Spleen (tissue), 11 donors: ENCODE results near the gene RIMS4. TPM values are rescaled to one million over a fixed set of nuclear protein-coding genes. Genes with fewer than 3 reads are reported as not detected.

Experiments
- DNase-seq: peaks from one replicate; pipeline ENCODE4 v3.0.0-alpha.2; 2020
- H3K27ac ChIP-seq, 8 donors: fragments of 200-600 bp; sonication (generic) in 7 of 8; 1 replicate in 4 of 8; 2 replicates in 4 of 8; pipeline versions ENCODE4 v1.5.0 to v1.8.0; 2016 to 2021; ENCODE audit warnings: inconsistent platforms in 4 of 8, mild to moderate bottlenecking in 4 of 8, moderate library complexity in 1 of 8
- H3K27me3 ChIP-seq, 7 donors: fragments of 200-600 bp; sonication (generic) in 6 of 7; replicated peaks in 1 of 7; 1 replicate in 4 of 7; 2 replicates in 3 of 7; pipeline versions ENCODE4 v1.5.0 to v1.8.0; 2016 to 2021; ENCODE audit warnings: inconsistent platforms in 3 of 7, mild to moderate bottlenecking in 1 of 7
- H3K36me3 ChIP-seq, 6 donors: fragments of 200-600 bp; sonication (generic) in 5 of 6; 1 replicate in 4 of 6; 2 replicates in 2 of 6; pipeline versions ENCODE4 v1.5.0 to v1.8.0; 2016 to 2021; ENCODE audit warnings: inconsistent platforms in 2 of 6
- H3K4me1 ChIP-seq, 6 donors: fragments of 200-600 bp; sonication (generic) in 5 of 6; 1 replicate in 3 of 6; 2 replicates in 3 of 6; pipeline versions ENCODE4 v1.5.0 to v1.8.0; 2016 to 2021; ENCODE audit warnings: inconsistent platforms in 3 of 6
- H3K4me3 ChIP-seq, 8 donors: fragments of 200-600 bp; sonication (generic) in 7 of 8; 1 replicate in 4 of 8; 2 replicates in 4 of 8; pipeline versions ENCODE4 v1.5.0 to v1.8.0; 2016 to 2021; ENCODE audit warnings: inconsistent platforms in 4 of 8, mild to moderate bottlenecking in 4 of 8, moderate library complexity in 2 of 8
- H3K9me3 ChIP-seq, 8 donors: fragments of 200-600 bp; sonication (generic) in 7 of 8; 1 replicate in 4 of 8; 2 replicates in 4 of 8; pipeline versions ENCODE4 v1.5.0 to v1.8.0; 2016 to 2021; ENCODE audit warnings: inconsistent platforms in 4 of 8
- POLR2A ChIP-seq, 3 donors: fragments of 450-650 bp; IDR thresholded peaks; one replicate each; pipeline ENCODE4 v1.5.1; 2017; ENCODE audit warnings: antibody characterized with exemption in 3 of 3, mild to moderate bottlenecking in 1 of 3
- POLR2AphosphoS5 ChIP-seq, 3 donors: sonication (generic); formaldehyde crosslinking; IDR thresholded peaks; one replicate each; pipeline ENCODE4 v1.5.1; 2017; ENCODE audit warnings: antibody characterized with exemption in 3 of 3
- WGBS, 5 donors: extraction: QIAGEN DNeasy Blood & Tissue Kit in 3 of 5; methylation state at CpG; one replicate each; pipeline versions ENCODE4 v1.1.5 to v1.1.7; 2013 to 2018; 5-methylcytosine and 5-hydroxymethylcytosine counted together
- intact Hi-C: fragments of 100-400 bp; cut with DNase I; formaldehyde crosslinking; loops from one replicate; pipeline ENCODE4 v1.15.0; 2023; ENCODE audit warnings: low total_unique reads
- polyA plus RNA-seq, 3 donors: library from polyadenylated mRNA; stranded (reverse); fragments of 200-250 nt; gene quantifications; one replicate each; pipeline ENCODE4 v1.2.1, GENCODE V29; 2013
- total RNA-seq, 7 donors: library from RNA; depleted of rRNA in 3 of 7; stranded (reverse); fragments of >200 nt in 3 of 7; fragmentation: NEBNext Ultra II Directional in 4 of 7; extraction: Animal tissue kit (Norgen Biotek cat#: 25700) in 4 of 7; gene quantifications; one replicate each; pipeline versions ENCODE4 v1.1.0 to v1.2.1, GENCODE V29; 2016 to 2021
- TF ChIP-seq, protein P1 (sequence below), 11 experiments: fragments of 200-600 bp in 7 of 11; fragments of 450-650 bp in 4 of 11; sonication (generic) in 4 of 11; IDR thresholded peaks in 8 of 11; conservative IDR thresholded peaks in 3 of 11; 1 replicate in 7 of 11; 2 replicates in 4 of 11; pipeline versions ENCODE4 v1.4.0 to v1.8.0; 2016 to 2021; ENCODE audit warnings: antibody characterized with exemption in 11 of 11, inconsistent platforms in 4 of 11, mild to moderate bottlenecking in 1 of 11
- donor health status: healthy with polysubstance abuse.
- donor health status: DM: no; HTN: no; CAD: no; lungs with moderate emphysema.
- donor health status: DM: no; HTN: no; CAD: no.
- donor health status: Bipolar disorder and iron deficiency.
- donor health status: healthy.
- donor health status: DM: no; HTN: no; CAD: no.
- donor health status: DM: yes; HTN: yes; CAD: no.

The RIMS4 gene
- total and polyA plus RNA-seq, 10 donors, result under 0.01 to 0.02 TPM; not detected in 8

DNA sequence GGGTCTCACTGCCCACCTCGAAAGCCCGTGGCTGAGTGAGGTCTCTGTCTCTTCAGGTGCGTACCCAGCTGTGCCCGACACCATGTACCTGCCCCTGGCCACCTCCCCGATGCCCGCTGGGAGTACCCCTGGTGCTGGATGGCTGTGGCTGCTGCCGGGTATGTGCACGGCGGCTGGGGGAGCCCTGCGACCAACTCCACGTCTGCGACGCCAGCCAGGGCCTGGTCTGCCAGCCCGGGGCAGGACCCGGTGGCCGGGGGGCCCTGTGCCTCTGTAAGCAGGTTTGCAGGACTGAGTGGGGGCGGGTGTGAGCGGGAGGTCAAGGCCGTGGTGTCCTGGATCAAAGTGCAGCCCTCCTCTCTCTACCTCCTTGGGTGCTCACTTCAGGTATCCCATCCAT lies 90.5 kb downstream of the RIMS4 start:
- H3K4me3 ChIP-seq, result no peak overlapping the region
- DNase-seq, result no peak
- 86 to 94% (median 91%) methylated on average over 5 to 19 of the region's 19 CpGs for WGBS, 5 donors

DNA sequence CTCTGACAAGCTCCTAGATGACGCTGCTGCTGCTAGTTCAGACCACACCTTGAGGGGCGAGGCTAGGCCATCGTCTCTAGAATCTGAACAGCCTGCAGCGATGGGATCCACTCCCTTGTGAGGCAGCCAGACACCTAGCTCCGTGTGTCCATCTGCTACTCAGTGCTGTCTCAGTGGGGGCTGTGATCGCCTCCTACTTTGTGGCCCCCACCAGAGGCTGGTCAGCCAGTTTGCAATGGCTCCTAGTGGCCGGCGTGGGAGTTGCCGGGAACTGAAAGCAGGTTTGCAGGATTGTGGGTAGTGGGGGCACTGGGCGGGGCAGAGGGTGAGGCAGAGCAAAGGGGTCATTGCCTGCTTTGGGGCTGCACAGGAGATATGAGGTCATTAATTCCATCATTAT lies 92.4 kb downstream of the RIMS4 start:
- 73 to 92% (median 86%) methylated on average over 4 to 10 of the region's 10 CpGs for WGBS, 5 donors
- no peak overlapping the region for H3K27ac ChIP-seq
- H3K36me3 ChIP-seq, result no peaks in the 10 kb centered on the region
- H3K27me3 ChIP-seq, result no peaks in the 10 kb centered on the region
- intact Hi-C loops, result no loop called here
- no peak for DNase-seq
- TF ChIP-seq, protein P1, sequence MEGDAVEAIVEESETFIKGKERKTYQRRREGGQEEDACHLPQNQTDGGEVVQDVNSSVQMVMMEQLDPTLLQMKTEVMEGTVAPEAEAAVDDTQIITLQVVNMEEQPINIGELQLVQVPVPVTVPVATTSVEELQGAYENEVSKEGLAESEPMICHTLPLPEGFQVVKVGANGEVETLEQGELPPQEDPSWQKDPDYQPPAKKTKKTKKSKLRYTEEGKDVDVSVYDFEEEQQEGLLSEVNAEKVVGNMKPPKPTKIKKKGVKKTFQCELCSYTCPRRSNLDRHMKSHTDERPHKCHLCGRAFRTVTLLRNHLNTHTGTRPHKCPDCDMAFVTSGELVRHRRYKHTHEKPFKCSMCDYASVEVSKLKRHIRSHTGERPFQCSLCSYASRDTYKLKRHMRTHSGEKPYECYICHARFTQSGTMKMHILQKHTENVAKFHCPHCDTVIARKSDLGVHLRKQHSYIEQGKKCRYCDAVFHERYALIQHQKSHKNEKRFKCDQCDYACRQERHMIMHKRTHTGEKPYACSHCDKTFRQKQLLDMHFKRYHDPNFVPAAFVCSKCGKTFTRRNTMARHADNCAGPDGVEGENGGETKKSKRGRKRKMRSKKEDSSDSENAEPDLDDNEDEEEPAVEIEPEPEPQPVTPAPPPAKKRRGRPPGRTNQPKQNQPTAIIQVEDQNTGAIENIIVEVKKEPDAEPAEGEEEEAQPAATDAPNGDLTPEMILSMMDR (IDR thresholded peaks at IDR 0.05 in 8 of 11, conservative IDR thresholded peaks at IDR 0.05 in 3 of 11), result no peak
- no peak for TF ChIP-seq POLR2A (IDR thresholded peaks at IDR 0.05)
- TF ChIP-seq POLR2AphosphoS5 (IDR thresholded peaks at IDR 0.05), result no peak
- H3K4me1 ChIP-seq, result peaks cover 0 to 18% (median 8%) of the 10 kb centered on the region in 6 donors
- H3K4me3 ChIP-seq, result no peak overlapping the region
- no peaks in the 10 kb centered on the region for H3K9me3 ChIP-seq

More for the DNA sequence above, 90.5 kb downstream of the RIMS4 start:
- TF ChIP-seq, protein P1 (IDR thresholded peaks at IDR 0.05 in 8 of 11, conservative IDR thresholded peaks at IDR 0.05 in 3 of 11), result no peak
- TF ChIP-seq POLR2A (IDR thresholded peaks at IDR 0.05) (no peak), POLR2AphosphoS5 (IDR thresholded peaks at IDR 0.05) (no peak)
- Histone ChIP-seq H3K27ac (no peak overlapping the region), H3K9me3 (no peaks in the 10 kb centered on the region), H3K36me3 (no peaks in the 10 kb centered on the region), H3K4me1 (peaks cover 0 to 10% (median under 1%) of the 10 kb centered on the region in 6 donors), H3K27me3 (peaks cover 0 to 6% (median 0%) of the 10 kb centered on the region in 7 donors)
- intact Hi-C loops, result no loop called here

DNA sequence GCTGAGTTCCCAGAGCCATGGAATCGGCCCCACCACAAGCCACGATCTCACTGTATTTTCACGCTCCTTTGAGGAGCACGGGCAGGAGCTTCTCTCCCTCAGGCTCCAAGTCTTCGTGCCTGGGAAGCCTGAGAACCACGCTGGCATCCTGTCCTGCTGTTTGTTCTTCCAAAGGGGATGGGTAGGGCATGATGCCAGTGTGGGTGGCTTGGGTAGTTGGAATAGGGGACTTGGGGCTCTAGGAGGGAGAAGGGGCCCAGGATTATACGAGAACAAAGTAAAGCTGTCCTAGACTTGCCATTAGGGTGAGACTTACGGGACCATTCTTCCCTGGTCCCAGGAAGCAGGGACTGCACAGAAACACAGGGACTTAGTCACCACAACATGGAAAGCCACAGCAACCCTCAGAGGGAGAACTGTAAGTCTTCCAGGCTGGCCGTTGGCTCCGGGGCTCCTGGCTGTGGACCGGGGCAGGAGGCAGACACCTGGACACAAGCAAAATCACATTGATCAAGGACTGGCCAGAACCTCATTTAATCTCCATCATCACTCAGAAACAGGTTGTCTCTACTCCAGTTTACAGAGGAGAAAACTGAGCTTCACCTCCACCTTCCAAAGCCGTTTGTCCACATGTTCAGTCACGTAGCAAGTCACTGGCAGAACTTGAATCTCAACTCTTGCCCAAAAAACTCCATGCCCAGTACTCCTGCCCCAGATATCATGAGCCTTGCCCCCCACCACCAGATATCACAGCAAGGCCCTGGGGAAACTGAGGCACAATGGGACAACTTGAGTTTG lies 93.8 kb downstream of the RIMS4 start:
- DNase-seq, result no peak
- Histone ChIP-seq H3K36me3 (no peaks in the 10 kb centered on the region), H3K27me3 (no peaks in the 10 kb centered on the region), H3K9me3 (no peaks in the 10 kb centered on the region), H3K4me1 (peaks cover 0 to 18% (median 8%) of the 10 kb centered on the region in 6 donors), H3K27ac (no peak overlapping the region), H3K4me3 (no peak overlapping the region)
- intact Hi-C loops, result no loop called here
- 83 to 93% (median 91%) methylated on average over 13 of the region's 13 CpGs for WGBS, 5 donors
- TF ChIP-seq, protein P1 (IDR thresholded peaks at IDR 0.05 in 8 of 11, conservative IDR thresholded peaks at IDR 0.05 in 3 of 11), result no peak

DNA sequence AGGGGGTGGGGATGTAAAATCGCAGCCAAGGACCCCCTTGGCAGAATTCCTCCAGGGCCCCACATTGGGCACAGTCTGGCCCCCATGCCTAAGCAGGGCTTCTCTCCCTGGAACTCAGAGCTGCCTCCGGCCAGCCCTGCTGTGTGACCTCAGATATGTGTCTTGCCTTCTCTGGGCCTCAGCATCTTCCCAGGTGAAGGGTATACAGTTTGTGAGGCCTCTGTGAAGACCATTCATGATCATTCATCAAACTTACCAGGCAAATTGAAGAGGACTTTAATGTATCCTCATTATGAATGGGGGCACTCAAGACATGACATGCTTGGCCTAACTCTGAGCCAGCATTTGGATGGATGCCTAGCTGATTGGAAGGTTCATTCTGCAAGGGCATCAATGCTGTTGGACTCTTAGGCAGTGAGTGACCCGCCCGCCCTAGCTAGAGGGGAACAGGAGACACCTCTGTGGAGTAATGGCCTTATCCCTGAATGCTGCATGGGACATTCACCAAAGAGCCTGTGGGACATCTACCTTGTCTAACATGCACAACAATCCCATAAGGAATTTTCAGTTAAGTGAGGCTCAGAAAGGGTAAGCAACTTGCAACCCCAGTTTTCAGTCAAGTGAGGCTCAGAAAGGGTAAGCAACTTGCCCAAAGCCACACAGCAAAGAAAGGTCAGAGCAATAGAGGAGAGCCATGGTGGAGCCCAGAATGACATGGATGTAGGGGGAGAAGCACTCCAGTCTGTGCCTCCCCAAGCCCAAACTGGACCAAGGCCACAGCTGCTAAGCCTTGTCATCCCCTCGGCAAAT lies 94.6 kb downstream of the RIMS4 start:
- no peak overlapping the region for H3K27ac ChIP-seq
- intact Hi-C loops, result no loop called here

More for the DNA sequence above, 94.6 kb downstream of the RIMS4 start:
- Histone ChIP-seq H3K4me1 (peaks cover 0 to 18% (median 8%) of the 10 kb centered on the region in 6 donors), H3K36me3 (no peaks in the 10 kb centered on the region), H3K4me3 (no peak overlapping the region), H3K27me3 (no peaks in the 10 kb centered on the region), H3K9me3 (no peaks in the 10 kb centered on the region)
- 87 to 95% (median 91%) methylated on average over 2 to 5 of the region's 5 CpGs for WGBS, 5 donors
- TF ChIP-seq POLR2A (IDR thresholded peaks at IDR 0.05), result no peak
- TF ChIP-seq POLR2AphosphoS5 (IDR thresholded peaks at IDR 0.05), result no peak
- TF ChIP-seq, protein P1 (IDR thresholded peaks at IDR 0.05 in 8 of 11, conservative IDR thresholded peaks at IDR 0.05 in 3 of 11), result no peak
- no peak for DNase-seq
